ENCODE measurements around the gene PIN4.
A peak's percentile ranks its signal among the peaks of the same experiment; 100 is the strongest.

The PIN4 gene

GRCh38 chrX:72176981-72177380 lies 4.6 kb upstream of the PIN4 start:
- no peak overlapping the region for H3K4me3 ChIP-seq (ENCODE audit: low read depth, low read length)

GRCh38 chrX:72180539-72180938 lies 1.0 kb upstream of the PIN4 start:
- H3K36me3 ChIP-seq, result peaks cover 14% of the 10 kb centered on the region
- peak overlapping the region; percentile 99 for H3K4me3 ChIP-seq (ENCODE audit: low read depth, low read length)
- TF ChIP-seq CTCF (IDR thresholded peaks at IDR 0.05; ENCODE audit: low read depth, low read length), result no peak
- H3K27ac ChIP-seq, result peak overlapping the region; percentile 94
- H3K9me3 ChIP-seq (ENCODE audit: severe bottlenecking), result peaks cover 3% of the 10 kb centered on the region
- no peak for DNase-seq
- H3K27me3 ChIP-seq (ENCODE audit: insufficient read depth, low read depth, severe bottlenecking), result no peaks in the 10 kb centered on the region

More at GRCh38 chrX:72176981-72177380, 4.6 kb upstream of the PIN4 start:
- no peak overlapping the region for H3K27ac ChIP-seq
- DNase-seq, result no peak
- no peaks in the 10 kb centered on the region for H3K36me3 ChIP-seq
- TF ChIP-seq CTCF (IDR thresholded peaks at IDR 0.05; ENCODE audit: low read depth, low read length), result no peak
- peaks cover 3% of the 10 kb centered on the region for H3K9me3 ChIP-seq (ENCODE audit: severe bottlenecking)
- H3K27me3 ChIP-seq (ENCODE audit: insufficient read depth, low read depth, severe bottlenecking), result no peaks in the 10 kb centered on the region

GRCh38 chrX:72182924-72183323 lies 1.4 kb downstream of the PIN4 start:
- H3K4me3 ChIP-seq (ENCODE audit: low read depth, low read length), result peak overlapping the region; percentile 99; the same call in 1 of the 2 replicates
- H3K27ac ChIP-seq, result no peak overlapping the region
- H3K9me3 ChIP-seq (ENCODE audit: severe bottlenecking), result no peaks in the 10 kb centered on the region
- TF ChIP-seq CTCF (IDR thresholded peaks at IDR 0.05; ENCODE audit: low read depth, low read length), result no peak
- H3K27me3 ChIP-seq (ENCODE audit: insufficient read depth, low read depth, severe bottlenecking), result no peaks in the 10 kb centered on the region
- no peak for DNase-seq
- H3K36me3 ChIP-seq, result peaks cover 34% of the 10 kb centered on the region

- DNase-seq, result no peak
- H3K36me3 ChIP-seq, result peaks cover 82% of the 10 kb centered on the region
- no peaks in the 10 kb centered on the region for H3K9me3 ChIP-seq (ENCODE audit: severe bottlenecking)
- H3K27me3 ChIP-seq (ENCODE audit: insufficient read depth, low read depth, severe bottlenecking), result no peaks in the 10 kb centered on the region
- H3K4me3 ChIP-seq (ENCODE audit: low read depth, low read length), result no peak overlapping the region
- no peak for TF ChIP-seq CTCF (IDR thresholded peaks at IDR 0.05; ENCODE audit: low read depth, low read length)
- no peak overlapping the region for H3K27ac ChIP-seq
Observed at GRCh38 chrX:72201836-72202536, 20.4 kb downstream of the PIN4 start.

- Histone ChIP-seq H3K4me3 (ENCODE audit: low read depth, low read length) (no peak overlapping the region), H3K9me3 (ENCODE audit: severe bottlenecking) (no peaks in the 10 kb centered on the region), H3K36me3 (peaks cover 82% of the 10 kb centered on the region), H3K27ac (no peak overlapping the region), H3K27me3 (ENCODE audit: insufficient read depth, low read depth, severe bottlenecking) (no peaks in the 10 kb centered on the region)
- no peak for DNase-seq
- no peak for TF ChIP-seq CTCF (IDR thresholded peaks at IDR 0.05; ENCODE audit: low read depth, low read length)
Observed at GRCh38 chrX:72202792-72203401, 21.3 kb downstream of the PIN4 start.
